HG02938 (cell line): Measurements from ENCODE around the gene INHBE.
"Not testable (repeated sequence)": the region's sequence is repeated elsewhere in the genome, so short reads cannot be mapped to it uniquely, and the experiment has no call there.

Experiments used
- ATAC-seq: cut with Tn5 transposase; IDR thresholded peaks from one replicate; pipeline ENCODE4 v1.9.1; 2021; ENCODE audit warnings: mild to moderate bottlenecking, moderate library complexity; ENCODE audit not compliant: unreplicated experiment

INHBE gene

GRCh38 chr12:57491393-57492280, 36.5 kb downstream of the INHBE start:
- no peak for ATAC-seq

- ATAC-seq = not testable (repeated sequence)
Measured at GRCh38 chr12:57495051-57495701, 40.1 kb downstream of the INHBE start.

GRCh38 chr12:57496822-57497221, 41.7 kb downstream of the INHBE start:
- no peak for ATAC-seq

- no peak for ATAC-seq
Measured at GRCh38 chr12:57497223-57498131, 42.4 kb downstream of the INHBE start.

GRCh38 chr12:57498132-57498502, 43.0 kb downstream of the INHBE start:
- ATAC-seq = no peak

- ATAC-seq = no peak
Measured at GRCh38 chr12:57498571-57498970, 43.5 kb downstream of the INHBE start.

- ATAC-seq = no peak
Measured at GRCh38 chr12:57500213-57500612, 45.1 kb downstream of the INHBE start.

- ATAC-seq = not testable (repeated sequence)
Measured at GRCh38 chr12:57502311-57502969, 47.3 kb downstream of the INHBE start.

- not testable (repeated sequence) for ATAC-seq
Measured at GRCh38 chr12:57506541-57506940, 51.4 kb downstream of the INHBE start.
